Activated T-helper 17 cell treated with anti-CD3 and anti-CD28 coated beads, Interleukin-2, amount 50 U/mL, for 72 hours (primary cell): ENCODE measurements around the gene NPIPB8. TPM values are rescaled to one million over a fixed set of nuclear protein-coding genes. Genes with fewer than 3 reads are reported as not detected.
A peak's percentile ranks its signal among the peaks of the same experiment; 100 is the strongest.
"Not testable (repeated sequence)": the region's sequence is repeated elsewhere in the genome, so short reads cannot be mapped to it uniquely, and the experiment has no call there.

Source experiments
- ATAC-seq: fragments of 150-1000 bp; cut with Tn5 transposase; replicated peaks from 2 replicates; pipeline ENCODE4 v1.10.0; 2021; ENCODE audit warnings: mild to moderate bottlenecking, moderate library complexity
- H3K27ac Mint-ChIP-seq: one replicate; pipeline ENCODE4 v1.8.0; 2022; ENCODE audit warnings: mixed read lengths
- H3K27me3 Mint-ChIP-seq: one replicate; pipeline ENCODE4 v1.8.0; 2022; ENCODE audit warnings: mixed read lengths
- H3K36me3 Mint-ChIP-seq: one replicate; pipeline ENCODE4 v1.8.0; 2022; ENCODE audit warnings: low read depth, mild to moderate bottlenecking, mixed read lengths
- H3K4me1 Mint-ChIP-seq: one replicate; pipeline ENCODE4 v1.8.0; 2022; ENCODE audit warnings: mixed read lengths
- H3K4me3 Mint-ChIP-seq: one replicate; pipeline ENCODE4 v1.8.0; 2022; ENCODE audit warnings: mild to moderate bottlenecking, mixed read lengths
- H3K9me3 Mint-ChIP-seq: one replicate; pipeline ENCODE4 v1.8.0; 2022; ENCODE audit warnings: mixed read lengths
- total RNA-seq, 2 donors: library from RNA; stranded (reverse); gene quantifications; one replicate each; pipeline ENCODE4 v1.2.3, GENCODE V29; 2022

The NPIPB8 gene
- total RNA-seq, 2 donors from 2014 or later, result not detected

- H3K27ac Mint-ChIP-seq, H3K4me3 Mint-ChIP-seq, H3K36me3 Mint-ChIP-seq, H3K4me1 Mint-ChIP-seq, H3K27me3 Mint-ChIP-seq, H3K9me3 Mint-ChIP-seq, ATAC-seq: not testable (repeated sequence)
These were observed 2.1 kb downstream of the NPIPB8 start for GRCh38 chr16:28639959-28640358.

DNA sequence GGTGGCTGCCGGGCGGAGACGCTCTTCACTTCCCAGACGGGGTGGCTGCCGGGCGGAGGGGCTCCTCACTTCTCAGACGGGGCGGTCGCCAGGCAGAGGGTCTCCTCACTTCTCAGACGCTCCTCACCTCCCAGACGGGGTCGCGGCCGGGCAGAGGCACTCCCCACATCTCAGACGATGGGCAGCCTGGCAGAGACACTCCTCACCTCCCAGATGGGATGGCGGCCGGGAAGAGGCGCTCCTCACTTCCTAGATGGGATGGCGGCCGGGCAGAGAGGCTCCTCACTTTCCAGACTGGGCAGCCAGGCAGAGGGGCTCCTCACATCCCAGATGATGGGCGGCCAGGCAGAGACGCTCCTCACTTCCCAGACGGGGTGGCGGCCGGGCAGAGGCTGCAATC lies 28.4 kb downstream of the NPIPB8 start:
- not testable (repeated sequence) for ATAC-seq, H3K36me3 Mint-ChIP-seq, H3K4me1 Mint-ChIP-seq, H3K27me3 Mint-ChIP-seq, H3K27ac Mint-ChIP-seq, H3K4me3 Mint-ChIP-seq, H3K9me3 Mint-ChIP-seq

- ATAC-seq, H3K4me1 Mint-ChIP-seq, H3K4me3 Mint-ChIP-seq, H3K9me3 Mint-ChIP-seq, H3K36me3 Mint-ChIP-seq, H3K27me3 Mint-ChIP-seq, H3K27ac Mint-ChIP-seq: not testable (repeated sequence)
These were observed 29.6 kb downstream of the NPIPB8 start for GRCh38 chr16:28667480-28667879.

DNA sequence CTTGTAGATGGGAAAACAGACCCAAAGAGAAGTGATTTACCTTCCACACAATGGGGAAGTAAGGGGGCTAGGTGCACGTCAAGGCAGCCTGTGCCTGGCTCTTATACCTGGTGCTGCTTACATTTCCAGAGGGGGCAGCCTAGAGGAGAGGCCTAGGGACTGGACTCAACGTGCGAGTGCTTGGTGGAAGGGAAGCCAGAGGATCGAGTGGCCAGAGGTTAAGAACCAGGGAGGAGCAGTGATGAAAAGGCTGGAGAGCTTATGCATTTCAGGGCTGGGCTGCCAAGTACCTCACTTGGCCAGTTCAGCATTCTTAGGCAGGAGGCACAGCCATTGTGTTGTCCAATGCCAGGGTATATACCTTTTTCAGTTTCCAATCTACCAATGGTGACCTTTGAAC lies 30.3 kb downstream of the NPIPB8 start:
- not testable (repeated sequence) for H3K27ac Mint-ChIP-seq, H3K4me1 Mint-ChIP-seq, H3K9me3 Mint-ChIP-seq, H3K36me3 Mint-ChIP-seq, H3K4me3 Mint-ChIP-seq, H3K27me3 Mint-ChIP-seq, ATAC-seq

DNA sequence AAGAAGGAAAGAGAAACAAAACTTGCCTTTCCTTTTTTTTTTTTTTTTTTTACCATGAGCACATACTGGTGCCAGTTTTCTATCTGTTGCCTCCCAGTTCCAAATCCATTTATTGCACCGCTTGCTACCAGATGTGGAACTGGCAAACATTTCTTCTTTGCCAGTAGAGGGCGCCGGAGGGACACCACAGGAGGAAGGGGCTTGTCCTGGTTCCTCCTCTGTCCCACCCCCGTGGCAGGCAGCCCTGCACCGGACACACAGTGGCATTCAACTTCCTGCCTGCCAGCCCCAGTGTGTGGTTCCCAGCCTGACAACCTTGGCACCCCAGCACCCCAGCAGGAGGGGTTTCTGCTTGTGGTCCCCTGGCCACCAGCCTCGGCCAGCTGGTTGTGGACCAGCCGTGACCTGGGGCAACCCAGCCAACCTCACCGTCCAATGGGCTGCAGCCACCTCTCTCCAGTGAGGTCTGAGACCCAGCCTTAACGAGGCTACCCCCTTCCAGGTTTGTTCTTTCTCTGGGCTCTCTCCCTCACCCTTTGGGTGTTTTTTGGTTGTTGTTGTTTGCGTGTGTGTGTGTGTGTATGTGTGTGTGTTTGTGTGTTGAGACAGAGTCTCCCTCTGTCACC lies 50.6 kb downstream of the NPIPB8 start:
- not testable (repeated sequence) for H3K27ac Mint-ChIP-seq, H3K4me1 Mint-ChIP-seq, H3K4me3 Mint-ChIP-seq, H3K9me3 Mint-ChIP-seq, H3K27me3 Mint-ChIP-seq, H3K36me3 Mint-ChIP-seq
- peak; percentile 96 for ATAC-seq

GRCh38 chr16:28689425-28689824 lies 51.6 kb downstream of the NPIPB8 start:
- H3K4me3 Mint-ChIP-seq, H3K4me1 Mint-ChIP-seq, H3K27ac Mint-ChIP-seq, H3K36me3 Mint-ChIP-seq, H3K27me3 Mint-ChIP-seq, H3K9me3 Mint-ChIP-seq: not testable (repeated sequence)
- peak; percentile 70 for ATAC-seq

- not testable (repeated sequence) for H3K4me3 Mint-ChIP-seq, H3K9me3 Mint-ChIP-seq, H3K27me3 Mint-ChIP-seq, ATAC-seq, H3K4me1 Mint-ChIP-seq, H3K36me3 Mint-ChIP-seq, H3K27ac Mint-ChIP-seq
These were observed 53.9 kb downstream of the NPIPB8 start for GRCh38 chr16:28691722-28692121.

DNA sequence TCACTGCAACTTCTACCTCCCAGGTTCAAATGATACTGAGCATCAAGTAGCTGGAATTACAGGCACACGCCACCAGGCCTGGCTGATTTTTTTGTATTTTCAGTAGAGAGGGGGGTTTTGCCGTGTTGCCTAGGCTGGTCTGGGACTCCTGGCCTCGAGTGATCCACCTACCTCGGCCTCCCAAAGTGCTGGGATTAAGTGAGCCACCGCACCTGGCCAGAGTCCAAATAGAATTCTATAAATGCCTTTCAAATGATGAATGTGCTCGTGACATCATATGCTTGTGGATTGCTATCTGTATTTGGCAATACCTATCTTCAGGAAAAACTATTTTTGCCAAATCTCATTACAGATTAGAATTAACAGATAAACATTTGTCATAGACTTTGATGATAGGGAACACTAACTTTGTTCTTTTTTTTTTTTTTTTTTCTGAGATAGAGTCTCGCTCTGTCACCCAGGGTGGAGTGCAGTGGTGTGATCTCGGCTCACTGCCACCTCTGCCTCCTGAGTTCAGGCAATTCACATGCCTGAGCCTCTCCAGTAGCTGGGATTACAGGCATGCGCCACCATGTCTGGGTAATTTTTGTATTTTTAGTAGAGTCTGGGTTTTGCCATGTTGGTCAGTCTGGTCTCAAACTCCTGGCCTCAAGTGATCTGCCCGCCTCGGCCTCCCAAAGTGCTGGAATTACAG lies 55.5 kb downstream of the NPIPB8 start:
- H3K9me3 Mint-ChIP-seq, H3K27me3 Mint-ChIP-seq, ATAC-seq, H3K4me1 Mint-ChIP-seq, H3K4me3 Mint-ChIP-seq, H3K27ac Mint-ChIP-seq, H3K36me3 Mint-ChIP-seq: not testable (repeated sequence)

GRCh38 chr16:28699792-28700191 lies 61.9 kb downstream of the NPIPB8 start:
- not testable (repeated sequence) for H3K9me3 Mint-ChIP-seq, H3K4me1 Mint-ChIP-seq, H3K36me3 Mint-ChIP-seq, ATAC-seq, H3K27ac Mint-ChIP-seq, H3K27me3 Mint-ChIP-seq, H3K4me3 Mint-ChIP-seq

GRCh38 chr16:28700349-28700748 lies 62.5 kb downstream of the NPIPB8 start:
- not testable (repeated sequence) for H3K27me3 Mint-ChIP-seq, H3K4me3 Mint-ChIP-seq, H3K36me3 Mint-ChIP-seq, H3K9me3 Mint-ChIP-seq, H3K4me1 Mint-ChIP-seq, ATAC-seq, H3K27ac Mint-ChIP-seq

DNA sequence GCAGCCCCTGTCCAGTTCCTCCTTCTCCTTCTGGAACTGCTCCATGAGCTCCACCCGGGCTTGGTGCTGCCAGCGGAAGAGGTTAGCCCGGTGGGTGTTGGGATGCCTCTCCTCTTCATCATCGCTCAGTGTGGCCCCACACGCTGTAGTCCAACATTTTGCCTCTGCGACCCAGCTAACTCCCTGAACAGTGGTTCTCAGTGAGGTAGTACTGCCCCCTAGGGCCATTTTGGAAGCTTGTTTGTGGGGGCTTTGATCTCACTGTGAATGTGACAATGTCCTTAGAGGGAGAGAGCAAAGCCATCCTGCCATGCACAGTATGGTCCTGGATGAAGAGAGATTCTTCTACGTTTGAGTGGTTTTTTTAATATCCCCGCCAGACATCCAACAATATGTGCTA lies 63.5 kb downstream of the NPIPB8 start:
- not testable (repeated sequence) for H3K4me3 Mint-ChIP-seq, ATAC-seq, H3K27ac Mint-ChIP-seq, H3K27me3 Mint-ChIP-seq, H3K9me3 Mint-ChIP-seq, H3K4me1 Mint-ChIP-seq, H3K36me3 Mint-ChIP-seq

GRCh38 chr16:28704246-28704645 lies 66.4 kb downstream of the NPIPB8 start:
- H3K4me3 Mint-ChIP-seq, H3K27me3 Mint-ChIP-seq, ATAC-seq, H3K9me3 Mint-ChIP-seq, H3K36me3 Mint-ChIP-seq, H3K27ac Mint-ChIP-seq, H3K4me1 Mint-ChIP-seq: not testable (repeated sequence)

Other genes starting within 250 kb of the NPIPB8 start
- 100 to 1,000 TPM in 1 of 2 donors, 10 to 100 TPM in 1; 33.5 to 108 TPM for gene EIF3CL, start 234.2 kb upstream of the NPIPB8 start, total RNA-seq
- not detected for gene NPIPB7, start 165.7 kb upstream of the NPIPB8 start, total RNA-seq
- gene CLN3, start 146.0 kb upstream of the NPIPB8 start, total RNA-seq, result 10 to 100 TPM; 34.6 to 47.7 TPM
- gene APOBR, start 143.4 kb upstream of the NPIPB8 start, total RNA-seq, result 1 to 10 TPM; 4.2 to 4.3 TPM
- not detected for gene IL27, start 131.2 kb upstream of the NPIPB8 start, total RNA-seq
- gene NUPR1, start 99.1 kb upstream of the NPIPB8 start, total RNA-seq, result not detected
- gene SGF29, start 84.1 kb upstream of the NPIPB8 start, total RNA-seq, result 10 to 100 TPM; 14.7 to 18.5 TPM
- gene SULT1A2, start 41.0 kb upstream of the NPIPB8 start, total RNA-seq, result under 1 TPM in 1 of 2 donors, not detected in 1; 0.48 TPM
- 1 to 10 TPM; 5.9 to 7.1 TPM for gene SULT1A1, start 28.0 kb upstream of the NPIPB8 start, total RNA-seq
- 100 to 1,000 TPM; 356 to 481 TPM for gene EIF3C, start 73.4 kb downstream of the NPIPB8 start, total RNA-seq
- gene NPIPB9, start 113.7 kb downstream of the NPIPB8 start, total RNA-seq, result 1 to 10 TPM; 4.2 to 7.0 TPM
- gene ATXN2L, start 184.9 kb downstream of the NPIPB8 start, total RNA-seq, result 100 to 1,000 TPM; 246 to 339 TPM
- 100 to 1,000 TPM; 140 to 291 TPM for gene TUFM, start 208.3 kb downstream of the NPIPB8 start, total RNA-seq
- gene SH2B1, start 225.8 kb downstream of the NPIPB8 start, total RNA-seq, result 10 to 100 TPM; 45.0 to 46.4 TPM
- gene ATP2A1, start 240.4 kb downstream of the NPIPB8 start, total RNA-seq, result 1 to 10 TPM; 2.2 to 3.1 TPM